Measurements from ENCODE around the gene SLC25A15.
"Not testable (repeated sequence)": the region's sequence is repeated elsewhere in the genome, so short reads cannot be mapped to it uniquely, and the experiment has no call there.

Gene SLC25A15

DNA sequence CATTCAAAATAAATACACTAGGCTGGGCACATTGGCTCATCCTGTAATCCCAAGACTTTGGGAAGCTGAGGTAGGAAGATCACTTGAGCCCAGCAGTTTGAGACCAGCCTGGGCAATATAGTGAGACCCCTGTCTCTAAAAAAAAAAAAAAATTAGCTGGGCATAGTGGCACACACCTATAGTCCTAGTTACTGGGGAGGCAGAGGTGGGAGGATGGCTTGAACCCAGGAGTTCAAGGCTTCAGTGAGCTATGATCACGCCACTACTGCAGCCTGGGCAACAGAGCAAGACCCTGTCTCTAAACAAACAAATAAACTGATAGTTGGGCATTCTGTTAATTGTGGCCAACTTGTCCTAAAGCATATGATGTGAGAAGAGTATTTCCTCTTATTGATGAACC is 6.4 kb upstream of the SLC25A15 start:
- not testable (repeated sequence) for DNase-seq

DNA sequence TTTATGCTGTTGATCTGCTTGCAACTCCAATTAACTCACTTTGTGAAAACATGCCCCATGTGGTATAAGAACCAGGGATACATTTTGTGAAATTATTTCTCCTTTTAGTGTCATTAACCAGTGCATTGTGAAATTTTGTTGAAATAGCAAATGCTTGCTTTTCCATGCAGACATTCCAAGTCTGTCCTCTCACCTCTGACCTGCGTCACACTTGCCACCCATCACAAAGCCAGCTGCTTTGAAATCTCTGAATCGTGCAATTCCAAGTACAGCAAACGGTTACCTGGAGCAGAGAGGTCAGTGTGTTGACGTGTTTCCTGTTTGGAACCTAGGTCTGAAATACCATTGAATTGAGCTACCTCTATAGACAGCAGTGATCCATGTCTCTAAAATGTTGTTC is 4.9 kb upstream of the SLC25A15 start:
- no peak for DNase-seq

DNA sequence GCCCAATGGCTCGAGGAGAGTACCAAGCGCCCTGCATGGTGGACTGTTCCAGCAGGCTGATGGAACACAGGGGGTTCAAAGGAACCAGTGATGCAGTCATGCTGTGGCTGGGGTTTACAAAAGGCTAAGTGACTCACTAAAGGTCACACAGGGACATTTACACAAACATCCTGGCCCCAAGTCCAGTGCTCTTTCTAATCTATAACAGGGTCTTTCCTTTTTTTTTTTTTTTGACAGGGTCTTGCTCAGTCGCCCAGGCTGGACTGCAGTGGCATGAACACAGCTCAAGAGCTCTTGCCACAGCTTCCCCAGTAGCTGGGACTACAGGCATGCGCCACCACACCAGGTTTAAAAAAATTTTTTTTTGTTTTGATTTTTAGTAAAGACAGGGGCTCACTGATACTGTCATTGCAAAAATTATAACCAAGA is 2.8 kb upstream of the SLC25A15 start:
- DNase-seq, result no peak

DNA sequence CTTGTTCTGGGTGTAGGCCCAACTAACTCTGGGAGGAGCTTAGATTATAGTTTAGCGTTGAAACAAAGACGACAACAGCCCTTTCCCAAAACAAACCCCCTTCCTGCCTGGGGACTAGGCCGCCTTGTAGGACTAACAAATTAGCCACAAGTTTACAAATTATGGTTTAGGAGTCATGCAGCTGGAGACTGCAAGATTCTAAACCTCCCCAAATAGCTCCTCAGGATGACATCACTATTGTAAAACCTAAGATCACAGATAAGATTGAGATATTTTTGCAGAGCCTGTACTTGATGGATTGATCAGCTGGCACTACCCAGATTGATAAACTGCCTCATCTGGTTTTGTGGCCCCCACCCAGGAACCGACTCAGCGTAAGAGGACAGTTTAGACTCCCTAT is 2.3 kb upstream of the SLC25A15 start:
- no peak for DNase-seq

DNA sequence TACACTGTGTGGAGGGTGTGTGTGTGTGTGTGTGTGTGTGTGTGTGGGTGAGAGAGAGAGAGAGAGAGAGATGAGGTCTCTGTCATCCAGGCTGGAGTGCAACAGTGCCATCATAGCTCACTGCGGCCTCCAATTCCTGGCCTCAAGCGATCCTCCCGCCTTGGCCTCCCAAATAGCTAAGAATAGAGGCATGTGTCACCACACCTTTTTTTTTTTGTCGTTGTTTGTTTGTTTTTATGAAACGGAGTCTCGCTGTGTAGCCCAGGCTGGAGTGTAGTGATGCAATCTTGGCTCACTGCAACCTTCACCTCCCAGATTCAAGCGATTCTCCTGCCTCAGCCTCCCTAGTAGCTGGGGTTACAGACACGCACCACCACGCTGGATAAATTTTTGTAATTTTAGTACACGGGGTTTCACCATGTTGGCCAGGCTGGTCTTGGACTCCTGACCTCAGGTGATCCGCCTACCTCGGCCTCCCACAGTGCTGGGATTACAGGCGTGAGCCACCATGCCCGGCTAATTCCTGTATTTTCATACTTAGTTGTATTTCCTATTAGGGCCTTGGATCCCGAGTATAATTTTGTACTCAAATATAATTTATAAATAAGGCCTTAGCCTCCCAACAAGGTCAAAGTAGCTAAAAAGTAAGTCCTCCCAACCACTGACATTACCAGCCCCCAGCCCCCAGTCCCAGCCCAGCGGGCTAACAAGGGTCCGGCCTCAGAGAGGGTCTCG is 704 bp upstream of the SLC25A15 start:
- DNase-seq, result peak; percentile 8

DNA sequence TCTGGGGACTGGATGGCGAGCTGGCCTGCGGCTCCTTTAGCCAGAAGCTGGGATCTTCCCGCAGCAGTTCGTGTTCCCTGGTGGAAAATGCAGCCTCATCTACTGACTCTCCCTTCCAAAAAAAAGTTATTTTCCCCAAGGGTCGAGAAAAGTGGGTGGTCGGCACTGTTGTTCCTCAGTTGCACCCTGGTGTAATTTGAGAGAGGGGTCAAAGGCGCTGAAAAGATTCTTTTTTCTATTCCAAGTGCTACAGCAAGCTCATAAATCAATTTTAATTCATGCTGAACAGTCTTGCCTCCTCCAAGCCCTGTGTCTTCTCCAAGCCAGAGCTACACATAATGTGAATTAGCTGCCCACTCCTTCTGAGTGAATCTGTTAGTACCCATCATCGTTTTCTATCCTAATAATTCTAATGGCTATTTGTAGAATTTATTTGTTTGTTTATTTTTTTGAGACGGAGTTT is 774 bp downstream of the SLC25A15 start:
- DNase-seq, result peak; percentile 26

DNA sequence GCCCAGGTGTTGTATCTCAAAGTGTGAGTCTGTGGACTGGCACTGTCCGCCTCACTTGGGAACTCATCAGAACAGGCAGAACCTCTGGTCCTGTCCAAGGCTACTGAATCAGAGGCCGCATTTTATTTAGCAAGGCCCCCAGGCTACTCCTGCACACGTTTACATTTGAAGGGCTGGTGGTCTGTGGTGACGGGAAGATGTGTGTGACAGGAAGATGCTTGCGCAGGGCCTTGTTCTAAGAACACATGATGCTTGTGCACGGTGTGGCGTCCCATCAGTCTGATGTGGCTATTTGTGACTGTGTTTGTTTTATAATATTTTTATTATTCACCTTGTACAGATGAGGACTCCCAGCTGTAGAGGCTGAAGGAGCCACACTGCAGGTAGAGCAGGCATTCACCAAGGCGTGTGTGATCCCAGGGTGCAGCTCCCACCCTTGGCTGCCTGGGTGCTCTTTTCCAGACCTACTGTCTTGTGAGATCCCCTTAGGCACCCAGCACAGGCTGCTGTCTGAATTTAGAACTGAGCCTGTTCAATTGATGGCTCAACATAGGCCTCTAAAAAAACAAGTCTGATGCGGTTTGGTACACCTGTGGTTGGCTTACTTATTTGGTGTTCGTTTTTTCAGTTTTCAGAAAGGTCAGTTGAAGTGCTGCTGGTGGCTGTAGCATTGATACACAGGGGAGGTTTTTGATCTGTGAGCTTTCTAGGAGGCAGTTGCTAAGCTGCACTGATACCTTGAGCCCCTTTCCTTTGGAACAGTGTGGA is 3.1 kb downstream of the SLC25A15 start:
- DNase-seq, result no peak

DNA sequence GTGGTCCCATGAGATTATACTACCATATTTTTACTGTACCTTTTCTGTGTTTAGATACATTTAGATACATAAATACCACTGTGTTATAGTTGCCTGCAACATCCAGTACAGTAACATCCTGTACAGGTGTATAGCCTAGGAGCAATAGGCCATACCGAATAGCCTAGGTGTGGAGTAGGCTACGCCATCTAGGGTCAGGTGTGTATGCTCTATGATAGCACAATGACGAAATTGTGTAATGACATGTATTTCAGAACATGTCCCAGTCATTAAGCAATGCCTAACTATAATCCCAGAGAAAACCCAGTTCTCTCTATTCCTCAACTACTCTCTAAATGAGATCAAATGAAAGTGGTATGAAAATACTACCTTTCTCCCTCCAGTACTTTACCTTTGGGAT is 3.9 kb downstream of the SLC25A15 start:
- no peak for DNase-seq

DNA sequence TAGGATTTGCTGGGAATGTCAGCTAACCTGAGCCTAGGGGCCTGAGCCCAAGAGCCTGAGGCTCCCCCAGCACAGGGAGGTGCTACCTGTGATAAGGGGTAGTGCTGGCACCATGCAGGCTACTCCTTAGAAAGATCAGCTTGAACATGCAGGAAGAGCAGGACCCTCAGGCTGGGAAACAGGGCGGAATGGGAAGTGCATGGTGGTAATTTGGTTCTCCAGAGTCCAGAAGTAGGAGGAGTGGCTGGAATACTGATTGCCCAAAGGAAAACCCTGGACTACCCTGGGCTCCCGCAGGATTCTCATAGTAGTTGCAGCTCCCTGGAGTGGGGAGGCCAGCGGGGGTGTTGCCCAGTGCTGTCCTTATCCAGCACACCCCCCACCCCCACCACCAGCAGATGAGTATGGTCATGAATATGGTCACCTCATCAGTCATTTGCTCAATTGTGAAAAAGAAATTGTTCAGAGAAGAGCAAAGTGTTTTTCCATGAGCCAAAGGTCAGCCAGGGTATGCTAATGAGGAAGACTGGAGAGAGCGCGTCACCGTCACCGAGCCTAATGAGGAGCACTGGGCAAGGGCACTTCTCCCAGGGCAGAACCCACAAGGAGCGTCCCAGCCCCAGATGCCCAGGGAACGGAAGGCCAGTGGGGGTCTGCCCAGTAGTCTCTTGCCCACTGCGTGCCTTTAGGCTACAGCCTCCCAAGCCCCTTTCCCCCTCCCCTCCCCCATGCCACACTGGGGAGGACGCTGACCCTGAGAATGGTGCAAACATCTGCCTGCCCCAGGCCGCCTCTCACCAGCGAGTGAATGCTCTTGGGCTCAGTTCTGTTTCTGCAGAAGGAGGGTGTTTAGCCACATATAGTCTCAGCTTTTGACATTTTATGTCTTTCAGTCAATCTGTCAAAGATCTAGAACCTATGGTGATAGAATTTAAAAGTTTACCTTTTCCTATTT is 5.3 kb downstream of the SLC25A15 start:
- no peak for DNase-seq

DNA sequence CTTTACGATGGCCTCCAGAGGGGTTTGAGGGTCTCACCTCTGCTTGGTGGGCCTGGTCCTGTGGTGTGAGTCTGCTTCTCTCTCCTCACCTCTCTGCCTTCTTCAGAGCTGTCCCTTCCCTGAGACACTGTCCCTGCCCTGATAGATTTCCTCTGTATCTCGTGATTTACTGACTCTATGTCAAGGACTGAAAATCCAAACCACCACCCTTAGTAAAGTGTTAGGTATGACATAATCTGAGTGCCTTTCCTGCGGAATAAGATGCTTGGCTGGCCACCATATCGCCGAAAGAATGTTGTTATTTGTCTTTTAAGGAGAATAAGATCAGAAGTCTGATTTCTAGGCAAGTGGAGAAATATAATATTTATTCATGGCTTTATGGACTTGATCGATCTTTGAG is 7.2 kb downstream of the SLC25A15 start:
- DNase-seq, result no peak

DNA sequence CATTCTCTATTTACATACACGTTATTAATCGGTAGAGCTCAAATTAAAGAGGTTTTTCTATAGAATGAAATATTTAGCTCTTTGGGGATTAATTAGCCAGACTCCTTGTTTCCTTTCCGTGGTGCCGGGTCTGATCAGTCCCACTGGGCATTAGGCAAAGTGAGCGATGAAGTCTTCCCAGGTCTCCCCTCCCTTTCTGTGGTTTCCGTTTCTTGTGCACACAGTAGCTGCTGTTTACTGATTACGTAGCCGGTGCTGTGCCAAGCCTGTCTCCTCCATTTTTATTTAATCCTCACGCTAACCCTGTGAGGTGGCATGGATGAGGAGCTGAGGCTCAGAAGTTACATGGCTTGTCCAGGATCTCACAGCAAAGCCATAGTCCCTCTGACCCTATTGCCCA is 9.0 kb downstream of the SLC25A15 start:
- DNase-seq, result peak; percentile 80

DNA sequence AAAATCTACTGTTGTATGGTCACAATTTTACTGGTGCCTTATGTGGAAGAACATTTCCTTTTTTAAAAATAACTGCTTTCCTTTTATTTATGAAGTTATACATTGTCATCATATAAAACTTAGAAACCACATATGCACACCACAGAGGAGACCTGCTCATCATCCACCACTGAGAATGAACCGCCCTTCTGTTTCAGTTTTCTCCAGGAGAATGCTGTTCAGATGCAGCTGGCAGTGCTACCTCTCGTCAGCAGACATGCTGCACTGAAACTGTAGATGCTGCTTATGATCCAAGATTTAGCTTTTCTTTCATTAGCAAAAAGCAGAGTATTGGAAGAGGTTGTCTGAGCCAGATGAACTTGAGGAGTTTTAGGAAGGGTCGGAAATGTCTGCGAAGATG is 10.1 kb downstream of the SLC25A15 start:
- no peak for DNase-seq

DNA sequence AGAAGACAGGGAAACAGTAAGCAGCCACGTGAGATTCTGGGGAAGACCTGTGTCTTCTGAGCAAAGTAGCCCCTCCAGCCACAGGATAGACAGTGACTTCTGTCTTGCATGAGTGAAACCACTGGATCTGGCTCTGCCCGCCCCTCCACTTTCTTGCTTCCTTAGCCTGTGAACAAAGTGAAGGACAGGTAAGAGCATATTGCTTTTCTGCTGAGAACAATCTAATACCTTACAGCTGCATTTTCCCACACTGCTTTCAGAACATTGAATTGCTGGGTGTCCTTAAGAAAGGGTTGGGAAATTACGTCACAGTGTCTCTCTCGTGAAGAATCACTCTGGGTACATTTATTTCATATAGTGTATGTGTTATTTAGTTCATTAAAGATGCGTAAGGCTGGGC is 11.1 kb downstream of the SLC25A15 start:
- no peak for DNase-seq

DNA sequence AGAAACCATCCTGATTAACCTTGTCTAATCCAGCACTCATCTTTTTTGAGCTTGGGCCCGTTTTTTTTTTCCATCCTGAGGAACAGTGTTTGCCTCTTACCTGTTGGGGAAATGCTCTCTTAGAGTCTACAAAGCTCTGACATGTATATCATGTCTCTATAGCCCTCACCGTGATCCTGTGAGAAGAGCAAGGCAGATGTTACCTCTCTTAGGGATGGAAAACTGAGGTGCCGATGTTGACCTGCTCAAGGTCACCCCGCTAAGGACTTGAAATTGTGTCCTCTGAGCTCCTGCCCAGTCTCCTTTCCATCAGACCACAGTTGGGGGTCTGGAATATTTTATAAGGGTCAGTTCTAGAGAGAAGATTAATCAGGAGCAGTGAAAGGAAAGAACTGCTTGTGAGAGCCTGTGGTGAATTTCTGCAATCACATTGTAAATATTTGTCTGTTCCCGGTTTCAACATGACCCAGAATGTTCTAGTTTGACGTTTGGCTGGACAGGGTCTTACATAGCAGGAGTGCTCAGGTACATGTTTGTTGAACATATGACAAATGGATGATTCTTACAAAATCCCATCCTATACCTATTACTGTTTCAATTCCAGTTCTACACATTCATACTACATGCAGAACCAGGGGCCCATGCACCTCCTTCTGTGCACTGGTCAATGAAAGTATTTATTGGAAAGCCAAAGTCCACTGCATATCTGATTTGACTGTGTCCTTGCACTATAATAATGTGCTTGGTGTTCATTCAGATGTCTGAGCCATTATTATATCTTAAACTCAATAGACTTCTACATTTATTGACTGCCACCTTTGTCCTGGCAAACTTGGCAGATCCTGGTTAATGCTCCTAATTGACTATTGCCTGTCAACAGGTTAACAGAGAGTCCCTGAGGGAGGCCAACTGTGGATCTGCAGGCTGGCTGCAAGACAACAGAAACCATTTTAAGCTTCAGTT is 12.1 kb downstream of the SLC25A15 start:
- no peak for DNase-seq

DNA sequence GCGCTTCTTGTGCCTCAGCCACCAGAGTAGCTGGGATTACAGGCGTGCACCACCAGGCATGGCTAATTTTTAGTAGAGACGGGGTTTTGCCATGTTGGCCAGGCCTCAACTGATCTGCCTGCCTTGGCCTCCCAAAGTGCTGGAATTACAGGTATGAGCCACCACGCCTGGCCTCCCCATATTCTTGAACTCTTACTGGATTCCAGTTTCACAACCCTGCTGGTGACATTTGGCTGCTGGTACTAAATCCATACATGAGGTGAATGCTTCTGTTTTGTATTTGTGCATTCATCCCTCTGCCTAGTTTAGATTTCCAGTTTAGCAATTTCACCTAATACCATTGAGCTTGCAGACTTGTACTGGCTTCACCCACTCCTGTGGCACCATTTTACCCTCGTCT is 13.9 kb downstream of the SLC25A15 start:
- DNase-seq, result no peak

DNA sequence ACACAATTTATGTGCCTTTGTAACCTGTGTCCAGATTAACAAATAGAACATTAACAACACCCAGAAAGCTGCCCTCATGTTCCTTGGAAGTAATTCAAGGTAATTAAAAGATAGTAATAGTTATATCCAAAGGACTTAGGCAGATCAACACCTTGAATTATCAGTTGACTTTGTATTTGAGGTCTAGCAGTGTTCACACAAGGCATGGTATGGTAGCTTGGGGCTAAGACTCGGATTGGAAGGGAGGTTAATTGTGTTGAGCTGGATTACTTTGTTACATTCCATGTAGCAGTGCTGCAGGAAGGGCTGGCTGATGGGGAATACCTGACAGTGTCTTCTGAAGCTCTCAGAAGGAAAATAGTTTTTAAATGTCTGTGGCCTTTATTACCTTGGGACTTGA is 16.8 kb downstream of the SLC25A15 start:
- no peak for DNase-seq

DNA sequence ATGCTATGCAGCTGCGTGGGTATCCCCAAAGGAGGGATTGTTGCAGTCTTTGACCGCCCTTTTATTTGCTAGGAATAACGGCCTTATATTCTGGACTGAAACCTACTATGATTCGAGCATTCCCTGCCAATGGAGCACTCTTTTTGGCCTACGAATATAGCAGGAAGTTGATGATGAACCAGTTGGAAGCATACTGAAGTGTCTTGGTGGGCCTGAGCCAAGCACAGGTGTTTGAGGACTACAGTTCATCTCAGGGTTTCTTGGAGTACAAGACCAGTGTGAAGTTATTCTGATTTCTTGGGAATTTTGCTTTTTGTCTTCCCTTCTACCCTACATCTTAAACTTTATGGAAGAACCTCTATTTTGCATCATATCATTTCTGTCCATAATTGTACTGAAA is 20.1 kb downstream of the SLC25A15 start:
- no peak for DNase-seq

DNA sequence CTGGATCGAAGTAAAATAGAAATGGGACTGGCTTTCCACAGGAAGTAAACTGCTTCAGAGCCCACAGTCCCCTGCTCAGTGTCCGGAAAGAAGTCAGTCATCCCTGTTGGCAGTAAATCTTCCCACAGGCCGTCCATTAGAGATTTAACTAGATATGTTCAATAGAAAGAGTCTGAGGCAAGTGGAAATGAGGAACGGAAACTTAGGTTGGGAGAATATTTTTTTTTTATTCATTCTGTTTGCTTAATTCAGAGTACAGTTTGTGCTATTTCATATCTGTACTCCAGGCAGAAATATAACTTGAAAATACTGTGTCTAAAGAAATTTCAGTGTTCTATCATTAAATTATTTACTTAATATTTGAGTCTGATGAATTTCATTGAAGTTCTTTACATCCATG is 22.7 kb downstream of the SLC25A15 start:
- DNase-seq, result no peak

DNA sequence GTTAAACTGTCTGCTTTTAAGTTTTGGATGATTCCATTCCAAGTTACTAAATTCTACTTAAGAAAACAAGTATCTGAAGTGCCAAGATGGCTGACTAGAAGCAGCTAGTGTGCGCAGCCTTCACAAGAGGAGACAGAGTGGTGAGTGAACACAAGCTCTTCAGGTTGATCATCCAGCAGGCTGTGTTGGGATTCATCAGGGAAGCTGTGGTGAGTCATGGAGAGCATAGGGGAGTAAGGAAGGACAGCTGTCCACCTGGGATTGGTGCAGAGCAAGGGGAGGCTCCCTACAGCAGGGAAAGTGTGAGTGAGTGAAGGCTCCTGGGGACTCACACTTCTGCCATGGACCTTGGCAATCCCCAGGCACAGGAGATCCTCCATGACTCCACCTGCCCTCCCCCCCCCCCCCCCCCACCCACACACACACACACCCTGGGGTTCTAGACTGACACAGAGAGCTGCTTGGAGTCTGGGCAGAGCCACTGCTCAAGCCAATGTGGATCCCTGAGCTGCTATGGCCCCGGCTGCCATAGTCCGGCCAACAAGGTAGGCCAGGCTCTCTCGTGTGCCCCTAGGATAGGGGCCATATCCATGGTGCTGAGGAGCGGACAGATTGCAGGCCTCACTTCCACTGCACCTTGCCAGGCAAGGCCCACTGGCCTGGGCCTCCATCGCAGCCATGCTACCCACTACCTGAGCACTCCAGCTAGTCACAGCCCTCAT is 23.5 kb downstream of the SLC25A15 start:
- DNase-seq, result peak; percentile 48

DNA sequence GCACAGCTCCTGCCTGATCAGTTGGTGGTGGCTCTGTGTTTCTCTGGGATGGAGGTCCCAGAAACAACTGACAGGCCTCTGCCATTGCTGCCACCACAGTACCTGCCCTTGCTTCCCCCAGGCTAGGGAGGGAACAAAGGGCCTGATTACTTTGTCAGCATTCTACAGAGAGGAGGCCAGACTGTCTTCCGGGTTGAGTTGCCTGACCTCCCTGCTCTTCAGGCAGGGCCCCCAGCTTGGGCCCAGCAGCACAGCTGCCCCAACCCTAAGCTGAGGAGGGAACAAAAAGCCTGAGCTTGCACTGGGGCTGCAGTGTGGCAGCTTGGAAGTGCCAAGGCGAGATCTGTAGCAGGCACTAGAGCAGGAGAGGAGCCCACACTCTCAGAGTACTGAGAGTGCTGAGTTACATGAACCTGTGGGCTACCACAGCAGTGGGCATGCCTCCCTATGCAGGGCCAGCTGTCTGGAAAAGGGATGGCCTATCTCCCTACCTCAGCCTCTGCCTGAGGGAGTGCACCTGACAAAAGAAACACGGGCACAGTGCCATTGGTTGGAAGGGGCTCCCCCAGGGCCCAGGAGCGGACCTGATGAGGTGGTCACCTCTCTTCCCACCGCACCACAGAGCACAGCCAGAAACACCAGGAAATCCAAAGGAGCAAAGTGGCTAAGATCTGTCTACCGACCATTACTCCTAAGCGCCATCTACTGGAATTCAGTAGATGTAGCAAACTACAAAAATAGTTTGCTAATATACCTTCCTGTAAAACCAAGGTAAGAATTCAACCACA is 24.4 kb downstream of the SLC25A15 start:
- peak; percentile 70 for DNase-seq

DNA sequence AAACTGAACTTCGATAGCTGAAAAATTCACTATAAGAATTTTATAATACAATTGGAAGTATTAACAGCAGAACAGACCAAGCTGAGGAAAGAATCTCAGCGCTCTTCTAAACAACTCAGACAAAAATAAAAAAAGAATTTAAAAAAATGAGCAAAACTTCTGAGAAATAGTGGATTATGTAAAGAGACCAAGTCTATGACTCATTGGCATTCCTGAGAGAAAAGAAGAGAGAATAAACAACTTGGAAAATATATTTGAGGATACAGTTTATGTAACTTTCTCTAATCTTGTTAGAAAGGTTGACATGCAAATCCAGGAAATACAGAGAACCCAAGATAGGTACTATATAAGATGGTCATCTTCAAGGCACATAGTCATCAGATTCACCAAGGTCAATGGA is 25.4 kb downstream of the SLC25A15 start:
- no peak for DNase-seq
